Fibroblast of villous mesenchyme (primary cell): Measurements from ENCODE around the gene NEU4. TPM values are rescaled to one million over a fixed set of nuclear protein-coding genes. Genes with fewer than 3 reads are reported as not detected.
"Not testable (repeated sequence)": the region's sequence is repeated elsewhere in the genome, so short reads cannot be mapped to it uniquely, and the experiment has no call there.

ENCODE experiments used
- DNase-seq: peaks from one replicate; pipeline ENCODE4 v3.0.0-alpha.2; 2010; ENCODE audit warnings: low read depth
- H3K4me3 ChIP-seq: 2 replicates; pipeline ENCODE4 v1.5.1; 2011; ENCODE audit warnings: low read depth, mild to moderate bottlenecking, low read length
- total RNA-seq: library from RNA; depleted of rRNA; stranded (reverse); fragments of >200 nt; gene quantifications from 2 replicates; pipeline ENCODE4 v1.2.3, GENCODE V29; 2012
- TF ChIP-seq, protein P1 (sequence below): IDR thresholded peaks from 2 replicates; pipeline ENCODE4 v1.5.1; 2012; ENCODE audit warnings: low read depth, mild to moderate bottlenecking, low read length; ENCODE audit not compliant: insufficient read depth

Gene NEU4
- total RNA-seq, 1 donor, result not detected

DNA sequence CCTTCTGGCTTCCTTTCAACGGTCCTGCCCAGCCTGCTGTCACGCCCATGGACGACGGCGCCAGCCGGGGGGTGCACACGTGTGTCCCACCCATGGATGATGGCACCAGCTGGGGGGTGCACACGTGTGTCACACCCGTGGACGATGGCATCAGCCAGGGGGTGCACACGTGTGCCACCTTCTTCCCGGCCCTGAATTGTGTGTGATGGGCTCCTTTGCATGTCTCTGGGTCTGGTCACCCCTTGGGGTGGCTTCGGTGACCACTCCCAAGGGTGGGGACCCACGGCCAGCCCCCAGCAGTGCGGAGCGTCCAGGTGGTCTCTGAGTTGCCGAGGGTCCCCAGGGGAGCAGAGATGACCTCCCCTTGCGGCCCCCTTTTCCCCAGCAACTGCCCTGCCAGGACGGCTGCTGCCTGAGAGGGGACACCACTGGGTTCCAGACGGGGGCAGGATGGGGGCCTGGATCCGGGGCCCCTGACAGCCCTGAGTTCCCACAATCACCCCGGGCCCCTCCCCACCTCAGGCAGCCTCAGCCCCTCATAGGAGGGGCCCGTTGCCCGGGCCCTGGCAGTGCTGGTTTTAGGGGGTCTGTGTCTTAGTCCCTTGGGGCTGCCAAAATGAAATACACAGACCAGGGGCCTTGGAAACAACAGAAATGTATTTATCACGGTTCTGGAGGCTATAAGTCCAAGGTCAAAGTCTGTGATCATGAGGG, 9.4 kb downstream of the NEU4 start:
- H3K4me3 ChIP-seq, result no peak overlapping the region
- TF ChIP-seq, protein P1, sequence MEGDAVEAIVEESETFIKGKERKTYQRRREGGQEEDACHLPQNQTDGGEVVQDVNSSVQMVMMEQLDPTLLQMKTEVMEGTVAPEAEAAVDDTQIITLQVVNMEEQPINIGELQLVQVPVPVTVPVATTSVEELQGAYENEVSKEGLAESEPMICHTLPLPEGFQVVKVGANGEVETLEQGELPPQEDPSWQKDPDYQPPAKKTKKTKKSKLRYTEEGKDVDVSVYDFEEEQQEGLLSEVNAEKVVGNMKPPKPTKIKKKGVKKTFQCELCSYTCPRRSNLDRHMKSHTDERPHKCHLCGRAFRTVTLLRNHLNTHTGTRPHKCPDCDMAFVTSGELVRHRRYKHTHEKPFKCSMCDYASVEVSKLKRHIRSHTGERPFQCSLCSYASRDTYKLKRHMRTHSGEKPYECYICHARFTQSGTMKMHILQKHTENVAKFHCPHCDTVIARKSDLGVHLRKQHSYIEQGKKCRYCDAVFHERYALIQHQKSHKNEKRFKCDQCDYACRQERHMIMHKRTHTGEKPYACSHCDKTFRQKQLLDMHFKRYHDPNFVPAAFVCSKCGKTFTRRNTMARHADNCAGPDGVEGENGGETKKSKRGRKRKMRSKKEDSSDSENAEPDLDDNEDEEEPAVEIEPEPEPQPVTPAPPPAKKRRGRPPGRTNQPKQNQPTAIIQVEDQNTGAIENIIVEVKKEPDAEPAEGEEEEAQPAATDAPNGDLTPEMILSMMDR, result no peak
- DNase-seq, result no peak

DNA sequence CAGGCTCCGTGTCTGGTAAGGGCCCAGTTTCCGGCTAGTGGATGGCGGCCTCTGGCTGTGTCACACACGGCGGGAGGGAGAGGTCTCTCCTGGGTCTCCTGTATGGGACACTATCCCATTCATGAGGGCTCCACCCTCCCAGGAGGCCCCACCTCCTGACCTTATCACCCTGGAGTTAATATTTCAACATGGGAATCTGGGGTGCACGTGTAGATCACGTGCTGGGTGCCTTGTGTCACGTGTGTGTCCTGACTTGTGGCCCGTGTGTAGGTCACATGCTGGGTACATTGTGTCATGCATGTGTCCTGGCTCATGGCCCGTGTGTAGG, 9.9 kb downstream of the NEU4 start:
- TF ChIP-seq, protein P1, result no peak
- no peak overlapping the region for H3K4me3 ChIP-seq
- DNase-seq, result no peak

DNA sequence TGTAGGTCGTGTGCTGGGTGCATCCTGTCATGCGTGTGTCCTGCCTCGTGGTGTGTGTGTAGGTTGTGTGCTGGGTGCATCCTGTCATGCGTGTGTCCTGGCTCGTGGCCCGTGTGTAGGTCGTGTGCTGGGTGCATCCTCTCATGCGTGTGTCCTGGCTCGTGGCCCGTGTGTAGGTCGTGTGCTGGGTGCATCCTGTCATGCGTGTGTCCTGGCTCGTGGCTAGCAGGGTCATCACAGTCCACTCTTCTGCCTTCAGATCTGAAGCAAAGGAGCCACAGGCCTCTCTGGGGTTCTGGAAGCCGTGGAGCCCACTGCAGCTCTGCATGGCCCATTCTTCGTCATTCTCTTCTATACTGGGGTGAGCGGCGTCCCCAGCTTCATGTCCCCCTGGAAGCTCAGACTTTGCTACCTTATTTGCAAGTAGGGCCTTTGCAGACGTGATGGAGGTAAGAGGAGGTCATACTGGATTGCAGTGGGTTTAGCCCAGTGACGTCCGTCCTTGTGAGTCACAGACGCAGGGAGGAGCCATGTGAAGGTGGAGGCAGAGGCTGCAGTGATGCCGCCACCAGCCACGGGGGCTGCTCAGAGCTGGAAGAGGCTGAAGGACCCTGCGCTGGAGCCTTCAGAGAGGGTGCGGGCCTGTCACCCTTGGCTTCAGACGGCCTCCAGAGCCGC, 11.1 kb downstream of the NEU4 start:
- not testable (repeated sequence) for H3K4me3 ChIP-seq, DNase-seq

GRCh38 chr2:241820625-241821384, 11.8 kb downstream of the NEU4 start:
- H3K4me3 ChIP-seq, result no peak overlapping the region
- no peak for DNase-seq
- TF ChIP-seq, protein P1, result no peak

DNA sequence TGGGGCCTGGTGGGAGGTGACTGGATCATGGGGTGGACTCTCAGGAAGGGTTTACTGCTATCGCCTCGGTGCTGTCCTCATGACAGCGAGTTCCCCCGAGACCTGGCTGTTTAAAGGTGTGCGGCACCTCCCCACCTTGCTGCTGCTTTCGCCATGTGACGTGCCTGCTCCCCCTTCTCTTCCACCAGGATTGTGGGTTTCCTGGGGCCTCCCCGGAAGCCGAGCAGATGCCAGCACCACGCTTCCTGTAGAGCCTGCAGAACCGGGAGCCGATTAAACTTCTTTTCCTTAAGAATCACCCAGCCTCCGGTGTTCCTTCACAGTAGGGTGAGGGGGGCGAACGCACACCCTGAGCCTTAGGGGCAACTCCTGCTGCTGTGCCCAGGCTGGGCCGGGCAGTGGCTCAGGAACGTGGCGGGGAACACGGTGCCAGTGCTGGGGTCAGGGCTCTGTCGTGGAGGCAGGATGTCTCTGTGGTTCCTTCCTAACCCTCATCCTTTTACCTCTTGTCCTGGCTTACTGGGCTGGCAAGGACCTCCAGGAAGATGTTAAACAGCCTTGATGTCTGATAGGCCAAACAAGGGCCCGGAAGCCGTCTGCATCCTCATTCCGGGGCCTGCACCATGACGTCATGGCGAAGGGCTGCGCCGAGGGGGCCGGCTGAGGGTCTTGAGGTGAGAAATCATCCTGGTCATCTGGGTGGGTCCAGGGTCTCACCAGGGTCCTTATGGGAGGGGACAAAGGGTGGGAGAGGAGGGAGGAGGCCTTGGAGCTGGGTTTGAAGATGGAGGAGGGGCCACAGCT, 12.7 kb downstream of the NEU4 start:
- TF ChIP-seq, protein P1, result no peak
- H3K4me3 ChIP-seq, result no peak overlapping the region
- DNase-seq, result no peak

DNA sequence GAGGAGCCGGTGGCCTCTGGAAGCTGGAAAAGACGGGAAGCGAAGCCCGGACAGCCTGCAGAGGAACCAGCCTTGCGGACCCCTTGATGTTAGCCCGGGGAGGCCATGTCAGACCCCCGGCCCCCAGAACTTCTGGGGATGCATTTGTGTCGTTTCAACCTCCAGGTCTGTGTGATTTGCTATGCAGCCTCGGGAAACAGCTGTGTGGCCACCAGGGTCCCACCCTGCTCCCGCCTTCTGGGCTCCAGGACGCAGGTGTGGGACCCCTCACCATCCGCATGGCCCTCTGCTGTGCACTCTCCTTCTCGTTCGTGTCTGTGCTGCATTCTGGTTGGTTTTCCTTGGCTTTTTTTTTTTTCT, 13.3 kb downstream of the NEU4 start:
- TF ChIP-seq, protein P1, result no peak
- no peak overlapping the region for H3K4me3 ChIP-seq
- no peak for DNase-seq

DNA sequence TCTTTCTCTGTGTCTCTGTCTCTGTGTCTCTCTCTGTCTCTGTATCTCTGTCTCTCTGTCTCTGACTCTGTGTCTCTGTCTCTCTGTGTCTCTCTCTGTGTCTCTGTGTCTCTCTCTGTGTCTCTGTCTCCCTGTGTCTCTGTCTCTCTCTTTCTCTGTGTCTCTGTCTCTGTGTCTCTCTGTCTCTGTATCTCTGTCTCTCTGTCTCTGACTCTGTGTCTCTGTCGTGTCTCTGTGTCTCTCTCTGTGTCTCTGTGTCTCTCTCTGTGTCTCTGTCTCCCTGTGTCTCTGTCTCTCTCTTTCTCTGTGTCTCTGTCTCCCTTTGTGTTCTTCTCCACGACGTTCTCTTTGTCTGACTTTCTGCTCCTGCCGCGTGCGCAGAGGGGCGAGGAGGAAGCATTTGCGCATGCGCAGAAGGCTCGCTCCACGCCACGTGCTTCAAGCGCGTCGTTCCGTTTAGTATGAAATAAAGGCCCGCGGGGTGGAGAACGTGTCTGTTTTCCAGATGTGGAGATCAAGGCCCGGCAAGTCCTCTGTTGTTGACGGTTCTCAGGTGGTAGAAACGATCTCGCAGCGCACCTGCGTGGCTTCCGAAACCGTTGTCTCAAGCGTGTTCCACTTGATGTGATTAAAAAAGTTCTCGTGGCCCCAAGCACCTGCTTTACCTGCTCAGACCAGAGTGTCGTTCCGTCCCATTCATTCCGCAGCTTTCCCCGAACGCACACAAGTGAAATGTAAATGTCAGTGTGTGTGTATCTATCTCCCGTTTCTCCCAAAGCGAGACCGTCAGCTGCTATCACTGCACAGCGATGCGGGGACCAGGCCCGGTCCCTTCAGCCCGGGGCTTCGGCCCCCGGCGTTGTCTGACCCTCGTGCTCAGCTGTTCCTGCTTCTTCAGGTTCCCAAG, 14.8 kb downstream of the NEU4 start:
- DNase-seq, result not testable (repeated sequence)

More for the DNA sequence above, 14.8 kb downstream of the NEU4 start:
- H3K4me3 ChIP-seq, result not testable (repeated sequence)
